ENCODE data around the gene ZSWIM4.

The ZSWIM4 gene

GRCh38 chr19:13834244-13835069 is 39.2 kb downstream of the ZSWIM4 start:
- no peak for DNase-seq (ENCODE audit: low read depth)

GRCh38 chr19:13835791-13836723 is 40.8 kb downstream of the ZSWIM4 start:
- no peak for DNase-seq (ENCODE audit: low read depth)

- DNase-seq (ENCODE audit: low read depth): no peak
Observed at GRCh38 chr19:13838435-13839129, 43.3 kb downstream of the ZSWIM4 start.

GRCh38 chr19:13839130-13839937 is 44.1 kb downstream of the ZSWIM4 start:
- DNase-seq (ENCODE audit: low read depth): no peak

GRCh38 chr19:13839938-13840304 is 44.7 kb downstream of the ZSWIM4 start:
- no peak for DNase-seq (ENCODE audit: low read depth)

GRCh38 chr19:13840305-13841085 is 45.3 kb downstream of the ZSWIM4 start:
- no peak for DNase-seq (ENCODE audit: low read depth)

- DNase-seq (ENCODE audit: low read depth): no peak
Observed at GRCh38 chr19:13841086-13841961, 46.1 kb downstream of the ZSWIM4 start.

- DNase-seq (ENCODE audit: low read depth): no peak
Observed at GRCh38 chr19:13841962-13842290, 46.7 kb downstream of the ZSWIM4 start.

GRCh38 chr19:13842291-13843103 is 47.3 kb downstream of the ZSWIM4 start:
- no peak for DNase-seq (ENCODE audit: low read depth)

- no peak for DNase-seq (ENCODE audit: low read depth)
Observed at GRCh38 chr19:13843104-13843921, 48.1 kb downstream of the ZSWIM4 start.

- no peak for DNase-seq (ENCODE audit: low read depth)
Observed at GRCh38 chr19:13844130-13844631, 48.9 kb downstream of the ZSWIM4 start.

- DNase-seq (ENCODE audit: low read depth): peak; percentile 84
Observed at GRCh38 chr19:13846557-13847406, 51.5 kb downstream of the ZSWIM4 start.

- DNase-seq (ENCODE audit: low read depth): peak; percentile 88
Observed at GRCh38 chr19:13847407-13848339, 52.4 kb downstream of the ZSWIM4 start.

- no peak for DNase-seq (ENCODE audit: low read depth)
Observed at GRCh38 chr19:13848340-13848677, 53.1 kb downstream of the ZSWIM4 start.

- no peak for DNase-seq (ENCODE audit: low read depth)
Observed at GRCh38 chr19:13848798-13849676, 53.8 kb downstream of the ZSWIM4 start.

Measured in fibroblast of the conjunctiva (primary cell).